ENCODE data around the gene NAGLU.

The NAGLU gene

GRCh38 chr17:42577532-42578281 is 41.7 kb downstream of the NAGLU start, which contains the start of gene PSMC3IP:
Gene PSMC3IP (minus strand): TSS chr17:42577729. CDS start chr17:42577686, 43 bp downstream.
- Histone ChIP-seq H3K4me1 (ENCODE audit: control insufficient read depth, insufficient read depth, low read length) (peaks cover 9% of the 10 kb centered on the region), H3K9ac (ENCODE audit: low read length) (peak within 1 kb of the TSS; percentile 52), H3K36me3 (ENCODE audit: control insufficient read depth, insufficient read depth, low read length) (peaks cover 34% of the 10 kb centered on the region), H3K27ac (ENCODE audit: low read depth, low read length) (peak within 1 kb of the TSS; percentile 75), H3K27me3 (ENCODE audit: control insufficient read depth, insufficient read depth, low read length) (no peaks in the 10 kb centered on the region), H3K4me3 (ENCODE audit: low read length) (peak within 1 kb of the TSS; percentile 74)

- Histone ChIP-seq H3K27me3 (ENCODE audit: control insufficient read depth, insufficient read depth, low read length) (no peaks in the 10 kb centered on the region), H3K4me3 (ENCODE audit: low read length) (peak overlapping the region; percentile 65), H3K9ac (ENCODE audit: low read length) (peak overlapping the region; percentile 2), H3K27ac (ENCODE audit: low read depth, low read length) (peak overlapping the region; percentile 75), H3K36me3 (ENCODE audit: control insufficient read depth, insufficient read depth, low read length) (peaks cover 32% of the 10 kb centered on the region), H3K4me1 (ENCODE audit: control insufficient read depth, insufficient read depth, low read length) (peaks cover 9% of the 10 kb centered on the region)
These were observed 42.3 kb downstream of the NAGLU start for GRCh38 chr17:42578282-42578869.

- peaks cover 9% of the 10 kb centered on the region for H3K4me1 ChIP-seq (ENCODE audit: control insufficient read depth, insufficient read depth, low read length)
- no peak overlapping the region for H3K4me3 ChIP-seq (ENCODE audit: low read length)
- no peak overlapping the region for H3K9ac ChIP-seq (ENCODE audit: low read length)
- peaks cover 30% of the 10 kb centered on the region for H3K36me3 ChIP-seq (ENCODE audit: control insufficient read depth, insufficient read depth, low read length)
- no peak overlapping the region for H3K27ac ChIP-seq (ENCODE audit: low read depth, low read length)
- no peaks in the 10 kb centered on the region for H3K27me3 ChIP-seq (ENCODE audit: control insufficient read depth, insufficient read depth, low read length)
These were observed 43.9 kb downstream of the NAGLU start for GRCh38 chr17:42579794-42580551.

GRCh38 chr17:42581744-42582270 is 45.8 kb downstream of the NAGLU start:
- H3K4me1 ChIP-seq (ENCODE audit: control insufficient read depth, insufficient read depth, low read length): peaks cover 9% of the 10 kb centered on the region
- H3K9ac ChIP-seq (ENCODE audit: low read length): no peak overlapping the region
- H3K36me3 ChIP-seq (ENCODE audit: control insufficient read depth, insufficient read depth, low read length): peaks cover 35% of the 10 kb centered on the region
- H3K27ac ChIP-seq (ENCODE audit: low read depth, low read length): no peak overlapping the region
- H3K4me3 ChIP-seq (ENCODE audit: low read length): no peak overlapping the region
- no peaks in the 10 kb centered on the region for H3K27me3 ChIP-seq (ENCODE audit: control insufficient read depth, insufficient read depth, low read length)

- no peak overlapping the region for H3K4me3 ChIP-seq (ENCODE audit: low read length)
- H3K36me3 ChIP-seq (ENCODE audit: control insufficient read depth, insufficient read depth, low read length): peaks cover 49% of the 10 kb centered on the region
- H3K4me1 ChIP-seq (ENCODE audit: control insufficient read depth, insufficient read depth, low read length): no peaks in the 10 kb centered on the region
- no peak overlapping the region for H3K9ac ChIP-seq (ENCODE audit: low read length)
- H3K27me3 ChIP-seq (ENCODE audit: control insufficient read depth, insufficient read depth, low read length): no peaks in the 10 kb centered on the region
- no peak overlapping the region for H3K27ac ChIP-seq (ENCODE audit: low read depth, low read length)
These were observed 48.8 kb downstream of the NAGLU start for GRCh38 chr17:42584880-42585279.

- Histone ChIP-seq H3K36me3 (ENCODE audit: control insufficient read depth, insufficient read depth, low read length) (peaks cover 47% of the 10 kb centered on the region), H3K27ac (ENCODE audit: low read depth, low read length) (no peak overlapping the region), H3K9ac (ENCODE audit: low read length) (no peak overlapping the region)
These were observed 49.3 kb downstream of the NAGLU start for GRCh38 chr17:42585353-42585752.

GRCh38 chr17:42586514-42587230 is 50.6 kb downstream of the NAGLU start:
- H3K36me3 ChIP-seq (ENCODE audit: control insufficient read depth, insufficient read depth, low read length): peaks cover 41% of the 10 kb centered on the region
- no peak overlapping the region for H3K4me3 ChIP-seq (ENCODE audit: low read length)
- H3K9ac ChIP-seq (ENCODE audit: low read length): no peak overlapping the region
- no peak overlapping the region for H3K27ac ChIP-seq (ENCODE audit: low read depth, low read length)
- H3K27me3 ChIP-seq (ENCODE audit: control insufficient read depth, insufficient read depth, low read length): no peaks in the 10 kb centered on the region
- H3K4me1 ChIP-seq (ENCODE audit: control insufficient read depth, insufficient read depth, low read length): no peaks in the 10 kb centered on the region

More at GRCh38 chr17:42585353-42585752, 49.3 kb downstream of the NAGLU start:
- Histone ChIP-seq H3K4me1 (ENCODE audit: control insufficient read depth, insufficient read depth, low read length) (no peaks in the 10 kb centered on the region), H3K27me3 (ENCODE audit: control insufficient read depth, insufficient read depth, low read length) (no peaks in the 10 kb centered on the region), H3K4me3 (ENCODE audit: low read length) (no peak overlapping the region)

GRCh38 chr17:42590886-42591285 is 54.8 kb downstream of the NAGLU start:
- Histone ChIP-seq H3K27me3 (ENCODE audit: control insufficient read depth, insufficient read depth, low read length) (no peaks in the 10 kb centered on the region), H3K36me3 (ENCODE audit: control insufficient read depth, insufficient read depth, low read length) (peaks cover 26% of the 10 kb centered on the region), H3K27ac (ENCODE audit: low read depth, low read length) (no peak overlapping the region), H3K9ac (ENCODE audit: low read length) (no peak overlapping the region), H3K4me3 (ENCODE audit: low read length) (no peak overlapping the region), H3K4me1 (ENCODE audit: control insufficient read depth, insufficient read depth, low read length) (no peaks in the 10 kb centered on the region)

GRCh38 chr17:42591411-42591810 is 55.4 kb downstream of the NAGLU start:
- no peaks in the 10 kb centered on the region for H3K27me3 ChIP-seq (ENCODE audit: control insufficient read depth, insufficient read depth, low read length)
- H3K36me3 ChIP-seq (ENCODE audit: control insufficient read depth, insufficient read depth, low read length): peaks cover 26% of the 10 kb centered on the region
- H3K4me3 ChIP-seq (ENCODE audit: low read length): no peak overlapping the region

More at GRCh38 chr17:42591411-42591810, 55.4 kb downstream of the NAGLU start:
- Histone ChIP-seq H3K27ac (ENCODE audit: low read depth, low read length) (no peak overlapping the region), H3K9ac (ENCODE audit: low read length) (no peak overlapping the region), H3K4me1 (ENCODE audit: control insufficient read depth, insufficient read depth, low read length) (no peaks in the 10 kb centered on the region)

Measured in rectal smooth muscle tissue (tissue), 1 donor.